H1 (cell line): Measurements from ENCODE around the gene AIFM3. TPM values are rescaled to one million over a fixed set of nuclear protein-coding genes. Genes with fewer than 3 reads are reported as not detected.

Experiments used
- BACH1 ChIP-seq: IDR thresholded peaks from 2 replicates; pipeline ENCODE4 v1.6.1; 2012; ENCODE audit warnings: low read length, improper control_type of control experiment
- CTCF ChIP-seq, 3 experiments: IDR thresholded peaks; 1 replicate in 2 of 3; 2 replicates in 1 of 3; pipeline versions ENCODE4 v1.5.1 to v1.6.1; 2011; ENCODE audit warnings: low read length in 3 of 3, mild to moderate bottlenecking in 3 of 3, inconsistent platforms in 2 of 3, low read depth in 1 of 3, moderate library complexity in 1 of 3; ENCODE audit not compliant: insufficient read depth in 1 of 3; ENCODE audit errors: control extremely low read depth in 1 of 3
- YY1 ChIP-seq: IDR thresholded peaks from 2 replicates; pipeline ENCODE4 v1.6.1; 2011; ENCODE audit warnings: low read depth, mild to moderate bottlenecking, low read length
- polyA plus RNA-seq, 7 experiments: library from polyadenylated mRNA; depleted of rRNA in 3 of 7; stranded (reverse) in 5 of 7; unstranded in 2 of 7; fragments of >200 nt in 5 of 7; fragments of 200-250 nt in 2 of 7; gene quantifications; 1 replicate in 5 of 7; 2 replicates in 1 of 7; 4 replicates in 1 of 7; pipeline versions ENCODE4 v1.2.1 to v1.2.3, GENCODE V29; 2011 to 2013; ENCODE audit warnings: missing spikeins in 2 of 7, mixed read lengths in 2 of 7
- total RNA-seq: library from RNA; stranded (reverse); fragmentation: NEBNext Ultra II Directional; extraction: Animal tissue kit (Norgen Biotek cat#: 25700); gene quantifications from 2 replicates; pipeline ENCODE4 v1.2.1, GENCODE V29; 2021

Gene AIFM3
- total and polyA plus RNA-seq, 2 of the 8 experiments (the other 6 are each of a cell fraction or from before 2014, with no cell fraction given) = 0.86 to 1.4 TPM

DNA sequence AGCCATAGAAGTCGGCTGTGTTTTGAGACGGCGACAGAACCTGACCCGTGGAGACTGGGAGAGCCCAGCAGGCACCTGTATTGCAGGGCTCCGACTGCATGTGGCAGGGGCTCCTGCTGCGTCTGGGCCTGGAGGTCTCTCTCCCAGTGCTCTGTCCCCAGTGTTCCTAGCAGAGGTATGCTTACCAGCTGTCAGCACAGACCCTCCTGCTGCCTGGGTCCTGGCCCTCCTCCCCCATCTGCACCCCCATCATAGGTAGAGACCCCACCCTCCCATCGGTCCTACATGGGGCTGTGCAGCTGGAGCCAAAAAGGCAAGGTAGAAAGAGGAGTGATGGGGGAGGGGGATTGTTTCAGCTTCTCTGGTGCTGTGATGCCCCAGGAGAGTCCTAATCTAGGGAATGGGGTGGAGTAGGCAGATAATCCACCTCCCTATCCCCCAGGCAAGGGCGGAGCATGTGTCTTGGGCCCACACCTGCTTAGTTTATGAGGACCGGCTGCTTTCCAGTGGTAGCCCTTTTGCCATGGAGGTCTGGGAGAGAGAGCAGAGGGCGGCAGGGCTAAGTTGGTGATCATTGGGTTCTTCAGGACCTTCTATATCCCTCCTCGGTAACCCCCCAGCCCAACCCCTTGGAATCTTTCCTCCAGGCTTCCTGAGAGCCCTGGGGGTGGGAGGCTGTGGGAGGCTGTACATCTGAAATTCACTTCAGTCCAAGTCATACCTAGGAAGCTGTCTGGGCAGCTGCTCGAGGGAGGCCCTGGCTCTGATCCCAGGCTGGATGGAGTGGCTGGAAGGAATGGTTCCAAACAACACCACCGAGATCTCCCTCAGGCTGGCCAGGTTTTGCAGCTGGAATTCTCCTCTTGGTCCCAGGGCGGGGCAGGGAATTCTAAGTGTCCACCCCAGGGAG is 60.0 kb downstream of the AIFM3 start (continued):
- TF ChIP-seq BACH1 (no peak), CTCF (IDR thresholded peaks at IDR 0.05; ENCODE audit: control extremely low read depth in 1 of 3, insufficient read depth in 1 of 3, low read depth in 1 of 3, low read length in 3 of 3) (no peak), YY1 (no peak)
